Lower leg skin (tissue), 4 donors: ENCODE measurements around the gene CD74. TPM values are rescaled to one million over a fixed set of nuclear protein-coding genes. Genes with fewer than 3 reads are reported as not detected.

Source experiments
- DNase-seq, 2 donors: peaks; one replicate each; pipeline ENCODE4 v3.0.0-alpha.2; 2019; ENCODE audit warnings: low spot score in 2 of 2
- H3K4me3 ChIP-seq: fragments of 200-600 bp; sonication (generic); 2 replicates; pipeline ENCODE4 v1.5.1; 2017; ENCODE audit warnings: mild to moderate bottlenecking, low read depth; ENCODE audit not compliant: poor library complexity, severe bottlenecking
- CTCF ChIP-seq, 3 donors: fragments of 450-650 bp; IDR thresholded peaks; one replicate each; pipeline ENCODE4 v1.5.1; 2016; ENCODE audit warnings: antibody characterized with exemption in 3 of 3, mild to moderate bottlenecking in 3 of 3, moderate library complexity in 2 of 3
- POLR2A ChIP-seq, 2 donors: fragments of 450-650 bp; IDR thresholded peaks; one replicate each; pipeline ENCODE4 v1.6.1; 2016 to 2017; ENCODE audit warnings: antibody characterized with exemption in 2 of 2, mild to moderate bottlenecking in 1 of 2, moderate library complexity in 1 of 2
- WGBS, 2 donors: methylation state at CpG; one replicate each; pipeline ENCODE4 v1.1.5; 2018; 5-methylcytosine and 5-hydroxymethylcytosine counted together
- intact Hi-C: fragments of 100-400 bp; cut with DNase I; formaldehyde crosslinking; loops from one replicate; pipeline ENCODE4 v1.15.0; 2023; ENCODE audit warnings: low total_unique reads
- total RNA-seq, 4 donors: library from RNA; depleted of rRNA; stranded (reverse); fragments of >200 nt; gene quantifications; one replicate each; pipeline ENCODE4 v1.1.0, GENCODE V29; 2016

CD74 gene
- total RNA-seq, 4 donors from 2014 or later, result 500 to 762 (median 613) TPM

- intact Hi-C loops, result no loop called here
- no peak overlapping the region for H3K4me3 ChIP-seq
- TF ChIP-seq CTCF (IDR thresholded peaks at IDR 0.05) (no peak), POLR2A (IDR thresholded peaks at IDR 0.05) (no peak)
- 75 to 80% methylated on average over 5 of the region's 5 CpGs for WGBS, 2 donors
- no peak for DNase-seq
Measured at GRCh38 chr5:150377964-150378694, 34.6 kb downstream of the CD74 start.

GRCh38 chr5:150376799-150377771 lies 35.6 kb downstream of the CD74 start:
- TF ChIP-seq CTCF (IDR thresholded peaks at IDR 0.05), result no peak
- TF ChIP-seq POLR2A (IDR thresholded peaks at IDR 0.05), result no peak
- intact Hi-C loops, result no loop called here
- 70 to 71% methylated on average over 10 of the region's 10 CpGs for WGBS, 2 donors
- DNase-seq, result no peak
- H3K4me3 ChIP-seq, result no peak overlapping the region

- no peak for DNase-seq
- WGBS, 2 donors, result 66 to 76% methylated on average over 11 of the region's 11 CpGs
- TF ChIP-seq CTCF (IDR thresholded peaks at IDR 0.05), result no peak
- no peak for TF ChIP-seq POLR2A (IDR thresholded peaks at IDR 0.05)
- intact Hi-C loops, result no loop called here
- no peak overlapping the region for H3K4me3 ChIP-seq
Measured at GRCh38 chr5:150374651-150375050, 38.1 kb downstream of the CD74 start.

- TF ChIP-seq POLR2A (IDR thresholded peaks at IDR 0.05), result no peak
- no peak for TF ChIP-seq CTCF (IDR thresholded peaks at IDR 0.05)
- DNase-seq, result no peak
- no peak overlapping the region for H3K4me3 ChIP-seq
- intact Hi-C loops, result no loop called here
- WGBS, 2 donors, result 91 to 94% methylated on average over 6 of the region's 6 CpGs
Measured at GRCh38 chr5:150372639-150373038, 40.1 kb downstream of the CD74 start.

- intact Hi-C loops, result no loop called here
- WGBS, 2 donors, result 41 to 62% methylated on average over 4 of the region's 4 CpGs
- no peak overlapping the region for H3K4me3 ChIP-seq
- DNase-seq, result no peak
- TF ChIP-seq CTCF (IDR thresholded peaks at IDR 0.05) (no peak), POLR2A (IDR thresholded peaks at IDR 0.05) (no peak)
Measured at GRCh38 chr5:150368526-150368925, 44.2 kb downstream of the CD74 start.
